Nephron progenitor cell (in vitro differentiated cells): ENCODE results near the gene PTPRD.

Experiments used
- DNase-seq: peaks from one replicate; pipeline ENCODE4 v3.0.0; 2021
- H3K27ac Mint-ChIP-seq: 2 replicates; pipeline ENCODE4 v1.8.0; 2021; ENCODE audit warnings: mild to moderate bottlenecking, moderate library complexity, mixed read lengths
- H3K27me3 Mint-ChIP-seq: 2 replicates; pipeline ENCODE4 v1.8.0; 2021; ENCODE audit warnings: mild to moderate bottlenecking, low read depth, mixed read lengths; ENCODE audit not compliant: poor library complexity
- H3K36me3 Mint-ChIP-seq: 2 replicates; pipeline ENCODE4 v1.8.0; 2021; ENCODE audit warnings: low read depth, mixed read lengths
- H3K4me1 Mint-ChIP-seq: 2 replicates; pipeline ENCODE4 v1.8.0; 2021; ENCODE audit warnings: mixed read lengths
- H3K4me3 Mint-ChIP-seq: 2 replicates; pipeline ENCODE4 v1.8.0; 2021; ENCODE audit warnings: mild to moderate bottlenecking, moderate library complexity, mixed read lengths
- H3K9me3 Mint-ChIP-seq: 2 replicates; pipeline ENCODE4 v1.8.0; 2021; ENCODE audit warnings: mild to moderate bottlenecking, moderate library complexity, mixed read lengths
- TF ChIP-seq, protein P1 (sequence below): fragments of 200-600 bp; sonication (generic); IDR thresholded peaks from 2 replicates; pipeline ENCODE4 v1.5.0; 2021; ENCODE audit warnings: antibody characterized with exemption

PTPRD gene

DNA sequence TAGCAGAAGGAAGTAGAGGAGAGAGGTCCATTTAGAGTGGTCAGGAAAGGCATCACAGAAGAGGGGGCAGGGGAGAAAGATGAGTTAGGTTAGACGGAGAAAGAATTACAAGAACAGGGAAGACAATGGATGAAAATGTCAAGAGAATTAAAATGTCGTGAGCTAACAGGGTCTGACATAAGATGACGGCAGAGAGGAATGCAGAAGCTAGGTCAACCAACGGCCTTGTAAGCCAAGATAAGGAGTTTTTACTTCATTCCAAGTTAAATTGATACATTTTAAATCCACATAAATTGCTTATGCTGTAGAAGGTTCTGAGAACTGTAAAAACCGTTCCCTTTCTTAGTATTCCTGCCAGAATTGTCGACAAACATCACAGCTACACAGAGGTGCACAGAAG, 1916.3 kb downstream of the PTPRD start:
- TF ChIP-seq, protein P1, sequence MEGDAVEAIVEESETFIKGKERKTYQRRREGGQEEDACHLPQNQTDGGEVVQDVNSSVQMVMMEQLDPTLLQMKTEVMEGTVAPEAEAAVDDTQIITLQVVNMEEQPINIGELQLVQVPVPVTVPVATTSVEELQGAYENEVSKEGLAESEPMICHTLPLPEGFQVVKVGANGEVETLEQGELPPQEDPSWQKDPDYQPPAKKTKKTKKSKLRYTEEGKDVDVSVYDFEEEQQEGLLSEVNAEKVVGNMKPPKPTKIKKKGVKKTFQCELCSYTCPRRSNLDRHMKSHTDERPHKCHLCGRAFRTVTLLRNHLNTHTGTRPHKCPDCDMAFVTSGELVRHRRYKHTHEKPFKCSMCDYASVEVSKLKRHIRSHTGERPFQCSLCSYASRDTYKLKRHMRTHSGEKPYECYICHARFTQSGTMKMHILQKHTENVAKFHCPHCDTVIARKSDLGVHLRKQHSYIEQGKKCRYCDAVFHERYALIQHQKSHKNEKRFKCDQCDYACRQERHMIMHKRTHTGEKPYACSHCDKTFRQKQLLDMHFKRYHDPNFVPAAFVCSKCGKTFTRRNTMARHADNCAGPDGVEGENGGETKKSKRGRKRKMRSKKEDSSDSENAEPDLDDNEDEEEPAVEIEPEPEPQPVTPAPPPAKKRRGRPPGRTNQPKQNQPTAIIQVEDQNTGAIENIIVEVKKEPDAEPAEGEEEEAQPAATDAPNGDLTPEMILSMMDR, result no peak
- Mint-ChIP-seq H3K4me3 (no peak overlapping the region), H3K4me1 (peaks cover 24% of the 10 kb centered on the region), H3K27ac (peak overlapping the region; percentile 8), H3K27me3 (no peaks in the 10 kb centered on the region), H3K9me3 (no peaks in the 10 kb centered on the region), H3K36me3 (peaks cover 15% of the 10 kb centered on the region)
- no peak for DNase-seq

DNA sequence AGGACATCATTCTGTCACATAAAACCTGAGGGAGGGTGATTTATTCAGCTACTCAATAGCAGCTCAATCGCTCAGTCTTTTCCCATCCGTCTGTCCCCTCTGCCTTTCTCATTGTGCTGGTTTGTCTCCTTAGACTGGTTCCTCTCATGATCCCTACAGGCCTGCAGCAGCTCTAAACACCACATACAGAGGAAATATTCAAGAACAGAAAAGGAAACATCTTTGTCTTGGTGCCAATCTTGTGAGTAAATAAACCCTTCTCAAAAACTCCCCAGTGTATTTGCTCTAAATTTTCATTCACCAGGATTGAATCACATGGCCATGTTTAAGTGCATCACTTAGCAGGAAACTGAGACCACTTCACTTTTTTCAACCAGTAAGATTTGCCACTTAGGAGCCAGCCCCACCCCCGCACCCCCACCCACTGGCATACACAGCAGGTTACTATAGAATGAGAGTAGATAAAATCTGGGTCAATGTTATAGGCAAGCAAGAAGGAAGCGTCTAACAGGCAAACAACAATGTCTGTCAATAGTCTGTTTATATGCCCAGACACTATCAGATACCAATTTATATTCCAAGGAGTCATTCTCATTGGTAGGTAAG, 1917.7 kb downstream of the PTPRD start:
- Mint-ChIP-seq H3K4me3 (no peak overlapping the region), H3K36me3 (peaks cover 27% of the 10 kb centered on the region), H3K27me3 (no peaks in the 10 kb centered on the region), H3K27ac (peak overlapping the region; percentile 56), H3K9me3 (peaks cover 9% of the 10 kb centered on the region), H3K4me1 (peaks cover 24% of the 10 kb centered on the region)
- no peak for DNase-seq
- TF ChIP-seq, protein P1, result no peak

DNA sequence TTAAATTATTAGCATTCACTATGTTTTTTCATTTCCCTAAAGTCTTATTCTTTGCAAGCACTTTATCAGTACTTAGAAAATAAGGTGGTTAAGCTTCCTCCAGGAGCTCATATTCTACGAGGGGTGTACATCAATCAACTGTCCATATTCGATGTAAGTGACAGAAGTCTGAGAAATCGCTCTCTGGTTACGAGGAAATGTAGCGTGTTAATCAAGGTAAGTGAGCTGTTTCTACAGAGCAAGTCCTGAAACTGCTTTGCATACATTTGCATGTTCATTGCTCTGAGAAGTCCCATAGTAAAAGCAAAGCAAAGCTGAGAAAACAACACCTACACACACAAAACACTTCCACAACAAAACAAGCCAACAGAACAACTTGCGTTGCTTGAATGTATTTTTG, 1919.3 kb downstream of the PTPRD start:
- no peaks in the 10 kb centered on the region for H3K27me3 Mint-ChIP-seq
- peaks cover 22% of the 10 kb centered on the region for H3K9me3 Mint-ChIP-seq
- peak overlapping the region; percentile 23 for H3K27ac Mint-ChIP-seq
- no peak overlapping the region for H3K4me3 Mint-ChIP-seq
- TF ChIP-seq, protein P1, result no peak
- peaks cover 24% of the 10 kb centered on the region for H3K4me1 Mint-ChIP-seq
- no peak for DNase-seq
- peaks cover 42% of the 10 kb centered on the region for H3K36me3 Mint-ChIP-seq

DNA sequence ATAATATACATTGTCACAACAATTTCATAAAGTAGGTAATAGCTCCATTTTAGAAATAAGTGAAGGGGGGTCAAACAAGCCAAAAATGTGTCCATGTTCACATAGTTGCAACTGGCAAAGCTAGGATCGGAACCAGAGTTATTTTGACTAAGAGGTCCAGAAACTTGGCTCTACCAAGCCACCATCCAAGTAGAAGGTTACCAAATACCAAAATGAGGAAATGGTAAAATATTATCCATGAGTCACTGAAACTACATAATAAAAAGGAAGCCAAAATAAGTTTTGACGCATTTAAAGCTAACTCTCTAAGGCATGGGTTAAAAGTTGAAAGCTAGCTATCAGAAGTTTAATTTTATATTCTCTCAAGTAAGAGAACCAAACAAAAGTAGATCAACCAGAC, 1926.3 kb downstream of the PTPRD start:
- Mint-ChIP-seq H3K4me1 (peaks cover 4% of the 10 kb centered on the region), H3K4me3 (no peak overlapping the region), H3K27ac (no peak overlapping the region), H3K9me3 (peaks cover 32% of the 10 kb centered on the region), H3K27me3 (no peaks in the 10 kb centered on the region), H3K36me3 (peaks cover 54% of the 10 kb centered on the region)
- TF ChIP-seq, protein P1, result no peak
- DNase-seq, result no peak

DNA sequence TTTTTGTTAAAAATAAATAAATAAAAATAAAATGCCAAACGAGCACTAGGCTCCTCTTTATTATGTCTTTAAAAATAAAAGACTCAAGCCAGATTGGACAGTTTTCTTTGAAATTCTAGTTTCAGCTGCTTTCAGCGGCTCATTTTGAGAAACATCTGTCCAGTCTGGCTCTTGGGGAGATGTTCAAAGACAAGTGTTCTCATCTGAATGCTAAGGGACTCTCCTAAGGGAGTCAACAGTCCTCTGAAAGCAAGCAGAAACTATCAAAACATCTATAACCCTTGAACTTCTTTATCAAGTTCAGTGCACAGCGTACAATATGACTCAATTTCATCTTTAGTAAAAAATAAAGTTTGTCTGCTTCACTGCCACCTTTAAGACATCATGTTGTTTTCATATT, 1927.0 kb downstream of the PTPRD start:
- no peak for DNase-seq
- Mint-ChIP-seq H3K4me1 (peaks cover 10% of the 10 kb centered on the region), H3K9me3 (peaks cover 30% of the 10 kb centered on the region), H3K27ac (no peak overlapping the region), H3K36me3 (peaks cover 49% of the 10 kb centered on the region), H3K4me3 (no peak overlapping the region), H3K27me3 (no peaks in the 10 kb centered on the region)
- TF ChIP-seq, protein P1, result no peak

DNA sequence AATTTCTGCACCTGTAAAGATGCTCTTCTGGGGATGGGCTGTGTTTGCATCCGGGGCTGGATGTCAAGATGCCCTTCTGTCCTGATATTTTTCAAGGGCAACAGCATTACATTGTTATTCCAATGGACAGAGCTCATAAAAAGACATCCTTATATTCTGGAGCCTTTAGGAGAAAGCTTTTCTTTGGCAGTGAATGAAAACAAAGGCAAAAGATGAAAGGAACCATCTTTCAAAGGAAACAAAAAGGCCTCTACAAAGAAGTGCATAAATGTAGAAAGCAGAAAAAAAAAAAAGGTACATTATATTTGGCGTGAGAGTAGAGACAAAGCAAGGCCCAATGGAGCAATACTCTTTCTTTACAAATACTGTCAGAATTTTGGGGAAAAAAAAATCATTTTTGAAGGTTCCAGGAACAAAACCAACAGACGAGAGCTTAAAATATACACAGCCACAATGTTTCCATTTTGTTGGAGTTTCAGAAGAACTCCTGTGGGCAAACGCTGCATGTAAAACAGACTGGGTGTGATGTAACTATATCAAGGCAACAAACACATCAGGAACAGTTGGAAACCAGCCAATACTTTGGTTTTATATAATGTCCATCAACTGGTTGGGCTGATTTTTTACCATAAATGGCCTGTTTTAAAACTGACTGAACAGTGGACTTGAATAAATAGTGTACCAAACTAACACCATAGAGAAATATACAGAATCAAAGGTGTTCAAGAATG, 1927.7 kb downstream of the PTPRD start:
- Mint-ChIP-seq H3K36me3 (peaks cover 43% of the 10 kb centered on the region), H3K4me1 (peaks cover 12% of the 10 kb centered on the region), H3K4me3 (no peak overlapping the region), H3K27ac (no peak overlapping the region), H3K9me3 (peaks cover 23% of the 10 kb centered on the region), H3K27me3 (no peaks in the 10 kb centered on the region)
- TF ChIP-seq, protein P1, result no peak
- no peak for DNase-seq
